Activated B cell treated with CpG ODN at 0.5 μM for 24 hours (primary cell): ENCODE results near the gene NXF1. TPM values are rescaled to one million over a fixed set of nuclear protein-coding genes. Genes with fewer than 3 reads are reported as not detected.
A peak's percentile ranks its signal among the peaks of the same experiment; 100 is the strongest.

Experiments used
- ATAC-seq: fragments of 200-7000 bp; cut with Tn5 transposase; one replicate; pipeline ENCODE4 v1.10.0; 2021; ENCODE audit warnings: low read depth, mild to moderate bottlenecking, moderate library complexity
- CTCF ChIA-PET: fragments of 350-600 bp; sonication (Branson Sonifier 250); formaldehyde crosslinking; loops from one replicate; lab custom pipeline; 2021; ENCODE audit warnings: antibody characterized with exemption; lab: Charles Lee
- POLR2A ChIA-PET: fragments of 350-600 bp; sonication (Branson Sonifier 250); formaldehyde crosslinking; loops from one replicate; lab custom pipeline; 2021; ENCODE audit warnings: antibody characterized with exemption; lab: Charles Lee
- DNase-seq: peaks from one replicate; pipeline ENCODE4 v3.0.0; 2022
- H3K27ac Mint-ChIP-seq: one replicate; pipeline ENCODE4 v1.8.0; 2020; ENCODE audit warnings: mixed read lengths
- H3K27me3 Mint-ChIP-seq: one replicate; pipeline ENCODE4 v1.8.0; 2021; ENCODE audit warnings: mixed read lengths
- H3K36me3 Mint-ChIP-seq: one replicate; pipeline ENCODE4 v1.8.0; 2021; ENCODE audit warnings: low read depth, mixed read lengths
- H3K4me1 Mint-ChIP-seq: one replicate; pipeline ENCODE4 v1.8.0; 2021; ENCODE audit warnings: mixed read lengths
- H3K4me3 Mint-ChIP-seq: one replicate; pipeline ENCODE4 v1.8.0; 2020; ENCODE audit warnings: mild to moderate bottlenecking, mixed read lengths
- H3K9me3 Mint-ChIP-seq: one replicate; pipeline ENCODE4 v1.8.0; 2020; ENCODE audit warnings: mixed read lengths
- CTCF ChIP-seq: fragments of 200-600 bp; IDR thresholded peaks from one replicate; pipeline ENCODE4 v1.8.0; 2022; ENCODE audit warnings: antibody characterized with exemption, mild to moderate bottlenecking
- intact Hi-C: fragments of 100-400 bp; cut with micrococcal nuclease; formaldehyde crosslinking; loops from one replicate; pipeline ENCODE4 v1.15.1; 2024
- total RNA-seq: library from RNA; stranded (reverse); gene quantifications from 2 replicates; pipeline ENCODE4 v1.2.3, GENCODE V29; 2022

The NXF1 gene
- total RNA-seq: 89.1 and 91.6 TPM in 2 replicates

GRCh38 chr11:62805076-62805892 is at the start of gene NXF1:
TSS of gene NXF1 (minus strand) at chr11:62805440. CDS start at chr11:62805356, 84 bp downstream.
- Mint-ChIP-seq H3K36me3 (peaks cover 38% of the 10 kb centered on the region), H3K27ac (peak within 1 kb of the TSS; percentile 93), H3K4me3 (peak within 1 kb of the TSS; percentile 96), H3K9me3 (no peaks in the 10 kb centered on the region), H3K4me1 (peaks cover 36% of the 10 kb centered on the region), H3K27me3 (no peaks in the 10 kb centered on the region)
- CTCF ChIA-PET: interaction anchor here (0.7 to 1.3 kb wide), 2 partner anchors 19 to 210 kb away, joined by 3 to 11 read pairs; partner anchors contain the start of gene TMEM179B
- TF ChIP-seq CTCF: no peak
- DNase-seq: peak; percentile 99
- POLR2A ChIA-PET: interaction anchor here (0.6 to 5.5 kb wide), 32 partner anchors 8 to 238 kb away, joined by 3 to 123 read pairs (median 6); partner anchors contain the start of genes B3GAT3, C11orf98, CSKMT and HNRNPUL2
- peak; percentile 86 for ATAC-seq
- intact Hi-C loops: loop anchor here (1.0 to 2.0 kb wide), 9 partner anchors 13 to 75 kb away; partner anchors contain the start of genes POLR2G, SLC3A2, TAF6L and TMEM179B

GRCh38 chr11:62854013-62854824 is 49.0 kb upstream of the NXF1 start:
- Mint-ChIP-seq H3K9me3 (no peaks in the 10 kb centered on the region), H3K27ac (peak overlapping the region; percentile 96), H3K36me3 (peaks cover 52% of the 10 kb centered on the region), H3K4me1 (peaks cover 66% of the 10 kb centered on the region), H3K27me3 (no peaks in the 10 kb centered on the region), H3K4me3 (peak overlapping the region; percentile 99)
- no peak for ATAC-seq
- CTCF ChIA-PET: interaction anchor here (0.9 to 1.2 kb wide), 2 partner anchors 8 to 262 kb away, joined by 3 read pairs; no protein-coding TSS in a partner anchor
- POLR2A ChIA-PET: interaction anchor here (0.8 to 10.5 kb wide), 19 partner anchors 11 to 303 kb away, joined by 4 to 597 read pairs (median 9); partner anchors contain the start of genes C11orf98, CSKMT, HNRNPUL2 and MTA2
- intact Hi-C loops: no loop called here
- no peak for DNase-seq
- no peak for TF ChIP-seq CTCF

- POLR2A ChIA-PET: interaction anchor here (1.0 to 10.5 kb wide), 11 partner anchors 10 to 262 kb away, joined by 4 to 597 read pairs (median 17); partner anchors contain the start of genes C11orf98, CSKMT, HNRNPUL2 and SLC3A2
- no peak for TF ChIP-seq CTCF
- CTCF ChIA-PET: interaction anchor here (0.9 to 1.2 kb wide), 3 partner anchors 9 to 261 kb away, joined by 3 read pairs; no protein-coding TSS in a partner anchor
- ATAC-seq (no peak), DNase-seq (no peak)
- Mint-ChIP-seq H3K4me1 (peaks cover 68% of the 10 kb centered on the region), H3K9me3 (no peaks in the 10 kb centered on the region), H3K27ac (peak overlapping the region; percentile 74), H3K27me3 (no peaks in the 10 kb centered on the region), H3K4me3 (peak overlapping the region; percentile 99), H3K36me3 (peaks cover 52% of the 10 kb centered on the region)
- intact Hi-C loops: no loop called here
These were observed 48.2 kb upstream of the NXF1 start for GRCh38 chr11:62853279-62853965.

- ChIA-PET CTCF (interaction anchor here (1.2 to 1.4 kb wide), 2 partner anchors 11 to 66 kb away, joined by 3 read pairs; no protein-coding TSS in a partner anchor), POLR2A (interaction anchor here (0.6 to 10.5 kb wide), 11 partner anchors 9 to 143 kb away, joined by 3 to 597 read pairs (median 10); partner anchors contain the start of genes HNRNPUL2, POLR2G, SLC3A2 and STX5)
- H3K4me3 Mint-ChIP-seq: peak overlapping the region; percentile 99
- H3K36me3 Mint-ChIP-seq: peaks cover 52% of the 10 kb centered on the region
- ATAC-seq: no peak
- no peak for TF ChIP-seq CTCF
- DNase-seq: no peak
- H3K9me3 Mint-ChIP-seq: no peaks in the 10 kb centered on the region
- intact Hi-C loops: no loop called here
- peaks cover 64% of the 10 kb centered on the region for H3K4me1 Mint-ChIP-seq
- no peaks in the 10 kb centered on the region for H3K27me3 Mint-ChIP-seq
- peak overlapping the region; percentile 74 for H3K27ac Mint-ChIP-seq
These were observed 47.4 kb upstream of the NXF1 start for GRCh38 chr11:62852523-62853188.
